HG03280 (cell line): Measurements from ENCODE around the gene CPEB2.

Source experiments
- ATAC-seq: cut with Tn5 transposase; IDR thresholded peaks from one replicate; pipeline ENCODE4 v1.9.1; 2021; ENCODE audit warnings: mild to moderate bottlenecking, moderate library complexity; ENCODE audit not compliant: unreplicated experiment

CPEB2 gene

DNA sequence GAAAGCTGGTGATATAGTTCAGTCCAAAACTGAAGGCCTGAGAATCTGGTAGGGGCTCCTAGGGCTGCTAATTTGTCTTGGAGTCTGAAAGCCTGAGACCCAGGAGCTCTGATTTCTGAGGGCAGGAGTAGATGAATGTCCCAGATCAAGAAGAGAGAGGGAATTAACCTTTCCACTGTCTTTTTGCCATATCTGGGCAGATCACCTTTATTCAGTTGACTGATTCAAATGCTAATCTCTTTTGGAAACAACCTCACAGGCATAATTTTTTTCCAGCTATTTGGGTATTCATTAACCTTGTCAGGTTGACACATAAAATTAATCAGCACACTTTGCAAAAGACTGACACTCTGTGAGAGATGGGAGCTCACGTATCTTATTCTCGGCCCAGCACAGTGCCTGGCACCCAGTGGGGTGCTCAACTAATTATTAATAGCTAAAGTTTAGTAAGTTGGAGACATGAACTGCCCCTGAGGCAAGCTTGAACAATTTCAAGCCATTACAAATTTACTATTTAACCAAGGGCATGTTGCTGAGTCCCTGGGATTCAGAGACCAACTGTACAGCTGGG is 114.3 kb downstream of the CPEB2 start:
- ATAC-seq, result no peak

DNA sequence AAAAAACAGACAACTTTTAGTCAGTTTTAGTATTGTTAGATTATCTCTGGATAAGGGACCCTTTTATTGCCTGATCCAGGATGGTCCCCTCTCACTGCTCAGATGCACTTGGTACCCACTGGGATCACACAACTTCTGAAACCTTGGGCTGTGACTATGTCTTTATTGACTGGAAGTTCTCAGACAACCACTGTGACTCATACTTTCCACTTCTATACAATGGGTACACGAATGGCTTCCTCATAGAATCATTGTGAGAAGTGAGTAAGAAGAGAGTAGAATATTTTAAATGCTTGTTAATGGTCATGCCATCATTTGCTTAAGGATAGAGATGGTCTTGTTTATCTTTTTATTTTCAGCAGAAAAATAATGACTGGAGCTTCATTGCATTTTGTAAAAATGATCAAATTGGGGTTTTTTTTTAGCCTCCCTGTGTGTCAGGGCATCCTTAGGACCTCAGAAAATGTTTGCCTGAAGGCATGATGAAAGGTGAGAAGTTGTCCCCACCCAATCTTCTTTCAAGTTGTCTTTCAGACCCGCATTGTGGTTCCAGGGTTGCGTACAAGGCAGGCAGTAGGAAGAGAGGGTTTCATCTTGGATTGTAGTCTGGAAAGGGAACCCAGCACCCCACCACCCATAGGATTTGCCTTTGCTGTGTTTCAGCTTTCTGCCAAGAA is 115.1 kb downstream of the CPEB2 start:
- no peak for ATAC-seq

DNA sequence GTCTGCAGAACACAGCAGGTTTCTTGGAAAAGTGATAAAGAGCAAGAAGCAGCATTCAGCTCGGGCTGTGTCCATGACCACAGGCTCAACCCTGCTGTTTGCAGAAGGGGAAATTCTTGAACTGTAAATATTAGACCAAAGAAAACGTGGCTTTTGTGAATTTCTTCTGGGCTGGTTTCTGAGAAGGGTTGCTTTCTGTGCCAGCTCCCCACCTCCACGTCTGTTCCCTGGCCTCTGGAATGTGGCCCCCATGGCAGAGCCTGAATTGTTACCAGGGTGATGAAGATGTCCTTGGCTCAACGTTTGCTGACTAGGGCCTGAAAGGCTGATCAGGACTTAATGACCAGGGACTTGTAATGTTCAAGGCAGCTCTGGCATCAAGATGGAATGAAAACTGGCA is 116.0 kb downstream of the CPEB2 start:
- no peak for ATAC-seq
